K562 treated with DMSO at 1 percent for 12 hours (cell line): ENCODE data around the gene TAAR6. TPM values are rescaled to one million over a fixed set of nuclear protein-coding genes. Genes with fewer than 3 reads are reported as not detected.

Experiments used
- total RNA-seq: library from RNA; unstranded; fragments of 300-600 nt; gene quantifications from 2 replicates; pipeline ENCODE4 v1.2.3, GENCODE V29; 2022; ENCODE audit not compliant: insufficient read depth

Gene TAAR6
- not detected in 2 replicates for total RNA-seq

GRCh38 chr6:132570221-132570777, at the start of gene TAAR6:
TAAR6 (plus strand) TSS chr6:132570322; CDS start chr6:132570322, 0 bp downstream.

DNA sequence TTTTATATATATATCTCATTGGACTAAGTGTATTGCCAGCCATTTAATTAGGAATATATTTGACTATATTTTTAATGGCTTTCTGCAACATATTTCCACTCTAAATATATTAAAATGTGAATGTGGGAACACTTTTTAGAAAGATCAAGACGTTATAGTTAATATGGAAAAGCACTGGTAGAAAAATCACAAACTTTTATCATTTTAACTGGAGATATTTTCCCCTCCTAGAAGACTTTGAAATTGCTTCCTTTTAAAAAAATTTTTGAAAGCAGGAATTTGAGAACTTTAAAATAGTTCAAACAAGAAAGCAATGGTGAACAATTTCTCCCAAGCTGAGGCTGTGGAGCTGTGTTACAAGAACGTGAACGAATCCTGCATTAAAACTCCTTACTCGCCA, 32.1 kb upstream of the TAAR6 start, which contains the start of gene TAAR9:
Gene TAAR9, plus strand, starts transcription at position 301 of the 400 bp plus-strand sequence. Its CDS starts 13 bp downstream, at position 314.

GRCh38 chr6:132552372-132552771, 17.8 kb upstream of the TAAR6 start, which contains the start of gene TAAR8:
TAAR8 (plus strand) TSS chr6:132552672; CDS start chr6:132552693, 21 bp downstream.

DNA sequence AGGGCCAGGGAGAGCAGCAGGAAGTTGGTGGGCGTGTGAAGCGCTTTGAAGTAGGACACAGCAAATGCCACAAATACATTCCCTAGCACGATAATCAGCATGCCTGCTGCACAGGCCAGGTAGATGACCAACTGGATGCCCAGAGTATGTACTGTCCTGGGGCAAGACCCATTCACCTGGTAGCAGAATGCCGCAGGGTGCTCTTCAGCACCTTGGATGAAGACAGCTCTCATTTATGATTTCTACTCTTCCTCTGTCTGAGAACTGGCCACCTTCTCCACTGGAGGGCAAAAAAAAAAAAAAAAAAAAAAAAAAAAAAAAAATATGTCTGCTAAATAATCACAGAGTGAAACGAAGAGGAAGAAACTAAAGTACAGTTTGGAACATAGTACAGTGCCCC, 19.3 kb downstream of the TAAR6 start, which contains the start of gene TAAR5:
Gene TAAR5, minus strand, starts transcription at position 288 of the 400 bp plus-strand sequence. Its CDS starts 55 bp downstream, at position 233.

Other genes starting within 250 kb of the TAAR6 start
- gene MOXD1, start 168.8 kb upstream of the TAAR6 start, total RNA-seq, result not detected in 2 replicates
- 10.3 and 26.9 TPM in 2 replicates for gene STX7, start 57.2 kb upstream of the TAAR6 start, total RNA-seq
- gene TAAR9, start 32.0 kb upstream of the TAAR6 start, total RNA-seq, result not detected in 2 replicates
- not detected in 2 replicates for gene TAAR8, start 17.6 kb upstream of the TAAR6 start, total RNA-seq
- gene TAAR5, start 19.4 kb downstream of the TAAR6 start, total RNA-seq, result not detected in 2 replicates
- gene TAAR2, start 54.0 kb downstream of the TAAR6 start, total RNA-seq, result not detected in 2 replicates
- not detected in 2 replicates for gene TAAR1, start 88.9 kb downstream of the TAAR6 start, total RNA-seq
- gene VNN1, start 143.7 kb downstream of the TAAR6 start, total RNA-seq, result not detected in 2 replicates
- 0.99 TPM in 1 of 2 replicates, not detected in the other for gene VNN2, start 187.6 kb downstream of the TAAR6 start, total RNA-seq
- 9.0 and 18.7 TPM in 2 replicates for gene SLC18B1, start 228.3 kb downstream of the TAAR6 start, total RNA-seq
- gene RPS12, start 244.2 kb downstream of the TAAR6 start, total RNA-seq, result 5,556 and 7,701 TPM in 2 replicates